Activated CD8-positive, alpha-beta memory T cell treated with anti-CD3 and anti-CD28 coated beads, Interleukin-2, amount 10 ng/mL, durations not matched to agents 7 days and 5 days (primary cell): ENCODE results near the gene OCIAD2. TPM values are rescaled to one million over a fixed set of nuclear protein-coding genes. Genes with fewer than 3 reads are reported as not detected.

ENCODE experiments used
- total RNA-seq, 2 experiments: library from RNA; stranded (reverse); gene quantifications; one replicate each; pipeline ENCODE4 v1.2.3, GENCODE V29; 2021

Gene OCIAD2
- total RNA-seq, 2 experiments from 2014 or later: 54.6 to 76.5 TPM

Other genes starting within 250 kb of the OCIAD2 start
- 10 to 100 TPM; 80.8 to 97.3 TPM for gene FRYL, start 126.5 kb downstream of the OCIAD2 start, total RNA-seq
- gene OCIAD1, start 75.7 kb downstream of the OCIAD2 start, total RNA-seq: 100 to 1,000 TPM in 1 of 2 experiments, 10 to 100 TPM in 1; 83.1 to 105 TPM
- not detected for gene CWH43, start 79.5 kb upstream of the OCIAD2 start, total RNA-seq